Gastrocnemius medialis (tissue), 4 donors: ENCODE data around the gene RNF112.

ENCODE experiments used
- CTCF ChIP-seq, 5 experiments: fragments of 450-650 bp in 3 of 5; fragments of 200-600 bp in 2 of 5; sonication (generic) in 2 of 5; IDR thresholded peaks in 4 of 5; conservative IDR thresholded peaks in 1 of 5; 1 replicate in 4 of 5; 2 replicates in 1 of 5; pipeline ENCODE4 v1.5.1; 2016 to 2019; ENCODE audit warnings: antibody characterized with exemption in 5 of 5, mild to moderate bottlenecking in 3 of 5, moderate library complexity in 3 of 5
- POLR2A ChIP-seq, 2 donors: fragments of 450-650 bp; IDR thresholded peaks; one replicate each; pipeline ENCODE4 v1.6.1; 2017; ENCODE audit warnings: antibody characterized with exemption in 2 of 2, mild to moderate bottlenecking in 2 of 2, moderate library complexity in 2 of 2

GRCh38 chr17:19397556-19398041, 13.4 kb upstream of the RNF112 start:
- TF ChIP-seq POLR2A (IDR thresholded peaks at IDR 0.05): no peak
- no peak for TF ChIP-seq CTCF (IDR thresholded peaks at IDR 0.05 in 4 of 5, conservative IDR thresholded peaks at IDR 0.05 in 1 of 5)
